ENCODE measurements around the gene HOXC5. TPM values are rescaled to one million over a fixed set of nuclear protein-coding genes. Genes with fewer than 3 reads are reported as not detected.
A peak's percentile ranks its signal among the peaks of the same experiment; 100 is the strongest.

HOXC5 gene
- total RNA-seq, 1 experiment from 2014 or later: 1.1 TPM

DNA sequence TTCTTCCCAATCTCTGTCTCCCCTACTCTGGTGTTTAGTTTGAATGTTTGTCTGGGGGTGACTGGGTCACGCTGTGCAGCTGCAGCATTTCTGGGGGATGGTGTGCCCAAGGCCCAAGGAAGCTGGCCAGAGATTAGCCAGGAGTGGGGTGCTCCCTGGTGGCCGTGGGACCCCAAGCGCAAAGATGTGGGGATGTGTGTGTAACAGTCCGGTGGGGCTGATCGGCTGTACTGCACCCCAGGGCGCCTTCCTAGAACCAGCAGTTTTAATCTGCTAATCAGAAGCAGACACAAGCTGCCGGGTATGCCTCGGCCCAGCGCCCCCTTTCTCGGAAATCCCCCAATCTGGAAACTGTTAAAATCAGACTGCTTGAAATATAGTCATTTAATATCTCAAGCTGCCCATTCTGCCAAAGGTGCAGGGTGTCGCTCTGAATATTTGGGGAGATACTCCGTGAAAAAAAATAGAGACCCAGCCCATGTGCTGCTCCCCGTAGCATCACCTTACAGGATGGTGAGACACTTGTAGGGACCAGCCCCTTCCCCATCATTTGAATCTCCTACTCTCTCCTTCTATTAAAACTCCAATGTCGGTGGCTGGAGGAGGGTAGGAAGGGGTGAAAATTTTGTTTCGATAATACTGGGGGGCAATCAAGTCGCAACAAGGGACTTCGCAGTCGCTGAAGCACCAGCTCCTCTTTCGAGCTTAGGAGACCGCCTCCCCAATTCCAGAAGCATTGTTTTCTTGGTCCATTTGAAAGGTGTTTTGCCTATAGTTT is 28.6 kb upstream of the HOXC5 start:
- intact Hi-C loops (cut with micrococcal nuclease): no loop called here
- no peak for TF ChIP-seq CEBPB (IDR thresholded peaks at IDR 0.05; ENCODE audit: low read depth)
- TF ChIP-seq, protein P1, sequence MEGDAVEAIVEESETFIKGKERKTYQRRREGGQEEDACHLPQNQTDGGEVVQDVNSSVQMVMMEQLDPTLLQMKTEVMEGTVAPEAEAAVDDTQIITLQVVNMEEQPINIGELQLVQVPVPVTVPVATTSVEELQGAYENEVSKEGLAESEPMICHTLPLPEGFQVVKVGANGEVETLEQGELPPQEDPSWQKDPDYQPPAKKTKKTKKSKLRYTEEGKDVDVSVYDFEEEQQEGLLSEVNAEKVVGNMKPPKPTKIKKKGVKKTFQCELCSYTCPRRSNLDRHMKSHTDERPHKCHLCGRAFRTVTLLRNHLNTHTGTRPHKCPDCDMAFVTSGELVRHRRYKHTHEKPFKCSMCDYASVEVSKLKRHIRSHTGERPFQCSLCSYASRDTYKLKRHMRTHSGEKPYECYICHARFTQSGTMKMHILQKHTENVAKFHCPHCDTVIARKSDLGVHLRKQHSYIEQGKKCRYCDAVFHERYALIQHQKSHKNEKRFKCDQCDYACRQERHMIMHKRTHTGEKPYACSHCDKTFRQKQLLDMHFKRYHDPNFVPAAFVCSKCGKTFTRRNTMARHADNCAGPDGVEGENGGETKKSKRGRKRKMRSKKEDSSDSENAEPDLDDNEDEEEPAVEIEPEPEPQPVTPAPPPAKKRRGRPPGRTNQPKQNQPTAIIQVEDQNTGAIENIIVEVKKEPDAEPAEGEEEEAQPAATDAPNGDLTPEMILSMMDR (IDR thresholded peaks at IDR 0.05 in 2 of 3, conservative IDR thresholded peaks at IDR 0.05 in 1 of 3; ENCODE audit: borderline replicate concordance in 1 of 3, insufficient read depth in 1 of 3, low read depth in 2 of 3, low read length in 2 of 3): peak in 2 of 3 experiments; percentile 9 to 20; a peak in 1 of 6 replicates
- TF ChIP-seq SP1 (IDR thresholded peaks at IDR 0.05; ENCODE audit: low read depth): no peak
- H3K36me3 ChIP-seq (ENCODE audit: control insufficient read depth in 1 of 2, insufficient read depth in 2 of 2, low read length in 2 of 2): peaks cover 0 to 6% of the 10 kb centered on the region in 2 experiments; a peak in 1 of 4 replicates
- DNase-seq (ENCODE audit: low read depth, low spot score): no peak
- POLR2A ChIA-PET: no interaction called here
- H4K20me1 ChIP-seq (ENCODE audit: insufficient read depth): no peaks in the 10 kb centered on the region
- H3K79me2 ChIP-seq (ENCODE audit: insufficient read depth, low read length): peaks cover 17% of the 10 kb centered on the region
- CTCF ChIA-PET: interaction anchor here (0.7 to 2.2 kb wide), 9 partner anchors 13 to 251 kb away, joined by 3 to 15 read pairs (median 3); partner anchors contain the start of gene HOXC10
- no TSS peak for BruUV-seq (replicated peaks)
- ATAC-seq: no peak
- no peak overlapping the region for H3K4me2 ChIP-seq (ENCODE audit: low read length)
- H3K4me3 ChIP-seq (replicated peaks in 1 of 2; ENCODE audit: low read depth in 1 of 2, low read length in 2 of 2): no peak overlapping the region
- no peaks in the 10 kb centered on the region for H3K27me3 ChIP-seq (ENCODE audit: insufficient read depth, low read length)
- H3K27ac ChIP-seq (ENCODE audit: low read depth, low read length): no peak overlapping the region
- no peaks in the 10 kb centered on the region for H3K9me2 ChIP-seq (ENCODE audit: insufficient read depth)
- no peaks in the 10 kb centered on the region for H3K9me3 ChIP-seq (ENCODE audit: control insufficient read depth in 1 of 2, insufficient read depth in 1 of 2, low read depth in 1 of 2, low read length in 2 of 2)
- no peak overlapping the region for H3K9ac ChIP-seq (ENCODE audit: low read length)
- no peak overlapping the region for H2AFZ ChIP-seq (ENCODE audit: low read depth, low read length, poor library complexity, severe bottlenecking)
- peaks cover 5 to 19% of the 10 kb centered on the region in 2 experiments for H3K4me1 ChIP-seq (ENCODE audit: control insufficient read depth in 1 of 2, insufficient read depth in 2 of 2, low read length in 2 of 2)
- RAD21 ChIA-PET (ENCODE audit: low non-redundant PET in 1 of 2, low total read pairs in 2 of 2, uncharacterized antibody in 2 of 2, unreplicated experiment in 2 of 2): no interaction called here

DNA sequence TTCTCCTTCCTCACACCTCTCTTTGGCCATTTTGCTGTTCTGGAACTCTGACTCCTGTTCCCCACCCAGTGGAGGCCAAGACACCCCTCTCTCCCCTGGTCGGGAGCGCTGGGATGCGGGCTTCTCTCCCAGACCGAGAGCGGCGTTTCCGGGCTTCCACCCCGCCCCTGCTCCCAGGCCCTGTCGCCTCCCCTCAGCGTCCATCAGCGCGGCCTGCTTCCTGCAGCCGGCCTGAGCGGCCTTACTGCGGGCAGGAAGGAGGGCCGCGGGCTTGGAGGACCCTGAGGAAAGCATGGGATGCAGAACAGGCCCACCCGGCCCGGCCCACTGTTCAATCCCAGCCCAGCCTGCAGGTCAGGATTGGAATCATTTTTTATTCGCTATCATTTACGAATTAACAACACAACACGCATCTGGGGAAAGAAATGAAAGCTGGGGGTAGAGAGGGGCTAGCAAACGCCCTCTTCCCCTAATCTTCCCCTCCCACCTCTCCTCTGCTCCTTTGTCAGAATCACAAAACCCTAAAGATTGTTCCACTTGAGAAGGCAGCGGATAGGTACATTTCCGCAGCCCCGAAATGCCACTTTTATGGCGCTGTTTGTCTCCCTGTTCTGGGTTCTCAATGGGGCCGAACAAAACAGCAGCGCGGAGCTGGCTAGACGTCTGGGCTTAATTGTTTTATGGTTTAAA is 27.9 kb upstream of the HOXC5 start:
- Histone ChIP-seq H3K9ac (ENCODE audit: low read length) (no peak overlapping the region), H2AFZ (ENCODE audit: low read depth, low read length, poor library complexity, severe bottlenecking) (no peak overlapping the region), H3K4me1 (ENCODE audit: control insufficient read depth in 1 of 2, insufficient read depth in 2 of 2, low read length in 2 of 2) (peaks cover 5 to 19% of the 10 kb centered on the region in 2 experiments), H3K79me2 (ENCODE audit: insufficient read depth, low read length) (peaks cover 17% of the 10 kb centered on the region), H3K9me2 (ENCODE audit: insufficient read depth) (no peaks in the 10 kb centered on the region), H4K20me1 (ENCODE audit: insufficient read depth) (no peaks in the 10 kb centered on the region), H3K4me2 (ENCODE audit: low read length) (no peak overlapping the region), H3K9me3 (ENCODE audit: control insufficient read depth in 1 of 2, insufficient read depth in 1 of 2, low read depth in 1 of 2, low read length in 2 of 2) (no peaks in the 10 kb centered on the region), H3K36me3 (ENCODE audit: control insufficient read depth in 1 of 2, insufficient read depth in 2 of 2, low read length in 2 of 2) (peaks cover 0 to 6% of the 10 kb centered on the region in 2 experiments; a peak in 1 of 4 replicates), H3K27ac (ENCODE audit: low read depth, low read length) (no peak overlapping the region), H3K4me3 (replicated peaks in 1 of 2; ENCODE audit: low read depth in 1 of 2, low read length in 2 of 2) (no peak overlapping the region), H3K27me3 (ENCODE audit: insufficient read depth, low read length) (no peaks in the 10 kb centered on the region)
- DNase-seq (ENCODE audit: low read depth, low spot score) (no peak), ATAC-seq (no peak)
- TF ChIP-seq EZH2phosphoT487 (IDR thresholded peaks at IDR 0.05; ENCODE audit: borderline replicate concordance) (no peak), CEBPB (IDR thresholded peaks at IDR 0.05; ENCODE audit: low read depth) (no peak), YY1 (IDR thresholded peaks at IDR 0.05; ENCODE audit: extremely low read depth, insufficient replicate concordance, low read depth, low read length) (no peak), ELF1 (IDR thresholded peaks at IDR 0.05; ENCODE audit: borderline replicate concordance, low read depth) (no peak), FOSL1 (IDR thresholded peaks at IDR 0.05; ENCODE audit: low read depth) (no peak), ZNF274 (IDR thresholded peaks at IDR 0.05; ENCODE audit: low read depth, low read length) (no peak), SRF (IDR thresholded peaks at IDR 0.05; ENCODE audit: low read depth) (no peak), TCF7L2 (IDR thresholded peaks at IDR 0.05; ENCODE audit: borderline replicate concordance, extremely low read depth, insufficient read depth, insufficient read length) (no peak), SIN3A (IDR thresholded peaks at IDR 0.05; ENCODE audit: low read depth) (no peak), POLR2AphosphoS5 (IDR thresholded peaks at IDR 0.05; ENCODE audit: low read depth, low read length) (no peak)
- TF ChIP-seq, protein P2, sequence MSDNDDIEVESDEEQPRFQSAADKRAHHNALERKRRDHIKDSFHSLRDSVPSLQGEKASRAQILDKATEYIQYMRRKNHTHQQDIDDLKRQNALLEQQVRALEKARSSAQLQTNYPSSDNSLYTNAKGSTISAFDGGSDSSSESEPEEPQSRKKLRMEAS (IDR thresholded peaks at IDR 0.05): no peak
- intact Hi-C loops (cut with micrococcal nuclease): no loop called here
- ChIA-PET POLR2A (no interaction called here), CTCF (interaction anchor here (1.0 to 3.5 kb wide), 11 partner anchors 13 to 250 kb away, joined by 3 to 68 read pairs (median 8); partner anchors contain the start of gene HOXC10), RAD21 (ENCODE audit: low non-redundant PET in 1 of 2, low total read pairs in 2 of 2, uncharacterized antibody in 2 of 2, unreplicated experiment in 2 of 2) (interaction anchor here in 1 of 2 experiments (2.3 kb wide), 1 partner anchor 197 kb away, joined by 18 read pairs; no protein-coding TSS in a partner anchor)
- no TSS peak for BruUV-seq (replicated peaks)

Measured in HCT116 (cell line).